Astrocyte (in vitro differentiated cells and primary cell): Measurements from ENCODE around the gene SEC22A.

Experiments
- EZH2 ChIP-seq: IDR thresholded peaks from 2 replicates; pipeline ENCODE4 v1.6.1; 2012; ENCODE audit warnings: mild to moderate bottlenecking, low read length, inconsistent platforms; ENCODE audit not compliant: insufficient read depth
- TF ChIP-seq, protein P1 (sequence below): IDR thresholded peaks from 2 replicates; pipeline ENCODE4 v1.5.1; 2011; ENCODE audit warnings: low read depth, mild to moderate bottlenecking, inconsistent platforms, low read length, moderate library complexity; ENCODE audit not compliant: insufficient read depth

DNA sequence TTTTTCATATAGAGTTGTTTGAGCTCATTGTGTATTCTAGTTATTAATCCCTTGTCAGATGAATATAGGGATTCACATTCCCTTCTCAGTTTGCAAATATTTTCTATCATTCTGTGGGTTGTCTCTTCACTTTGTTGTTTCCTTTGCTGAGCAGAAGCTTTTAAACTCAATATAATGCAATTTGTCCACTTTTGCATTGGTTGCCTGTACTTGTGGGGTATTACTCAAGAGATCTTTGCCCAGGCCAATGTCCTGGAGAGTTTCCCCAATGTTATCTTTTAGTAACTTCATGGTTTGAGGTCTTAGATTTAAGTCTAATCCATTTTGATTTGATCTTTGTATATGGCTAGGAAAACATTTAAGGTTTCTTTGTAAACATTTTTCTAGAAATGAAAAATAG, 24.8 kb downstream of the SEC22A start:
- TF ChIP-seq, protein P1, sequence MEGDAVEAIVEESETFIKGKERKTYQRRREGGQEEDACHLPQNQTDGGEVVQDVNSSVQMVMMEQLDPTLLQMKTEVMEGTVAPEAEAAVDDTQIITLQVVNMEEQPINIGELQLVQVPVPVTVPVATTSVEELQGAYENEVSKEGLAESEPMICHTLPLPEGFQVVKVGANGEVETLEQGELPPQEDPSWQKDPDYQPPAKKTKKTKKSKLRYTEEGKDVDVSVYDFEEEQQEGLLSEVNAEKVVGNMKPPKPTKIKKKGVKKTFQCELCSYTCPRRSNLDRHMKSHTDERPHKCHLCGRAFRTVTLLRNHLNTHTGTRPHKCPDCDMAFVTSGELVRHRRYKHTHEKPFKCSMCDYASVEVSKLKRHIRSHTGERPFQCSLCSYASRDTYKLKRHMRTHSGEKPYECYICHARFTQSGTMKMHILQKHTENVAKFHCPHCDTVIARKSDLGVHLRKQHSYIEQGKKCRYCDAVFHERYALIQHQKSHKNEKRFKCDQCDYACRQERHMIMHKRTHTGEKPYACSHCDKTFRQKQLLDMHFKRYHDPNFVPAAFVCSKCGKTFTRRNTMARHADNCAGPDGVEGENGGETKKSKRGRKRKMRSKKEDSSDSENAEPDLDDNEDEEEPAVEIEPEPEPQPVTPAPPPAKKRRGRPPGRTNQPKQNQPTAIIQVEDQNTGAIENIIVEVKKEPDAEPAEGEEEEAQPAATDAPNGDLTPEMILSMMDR = no peak
- no peak for TF ChIP-seq EZH2
